ENCODE data around the gene KIF6.

Gene KIF6

GRCh38 chr6:39594285-39594684 lies 130.9 kb downstream of the KIF6 start:
- no peak for DNase-seq (ENCODE audit: low read depth in 1 of 2, low spot score in 1 of 2)

DNA sequence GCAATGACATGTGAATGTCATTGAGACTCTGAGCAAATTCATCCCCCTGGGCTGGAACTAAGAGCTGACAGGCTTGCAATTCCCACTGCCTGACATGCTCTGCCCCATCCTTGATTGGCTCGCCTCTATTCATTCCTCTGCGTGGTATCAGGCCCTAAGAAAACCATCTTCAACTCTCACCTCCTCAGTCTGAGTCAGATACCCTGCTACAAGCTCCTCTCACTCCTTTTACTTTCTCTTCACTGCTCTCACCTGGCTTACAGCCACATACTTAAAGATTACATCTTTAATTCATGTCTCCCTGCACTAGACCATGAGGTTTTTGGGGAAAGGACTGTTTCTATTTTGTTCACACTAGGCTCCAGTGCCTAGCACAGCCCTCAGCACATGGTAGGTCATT lies 131.6 kb downstream of the KIF6 start:
- DNase-seq (ENCODE audit: low read depth in 1 of 2, low spot score in 1 of 2): no peak

DNA sequence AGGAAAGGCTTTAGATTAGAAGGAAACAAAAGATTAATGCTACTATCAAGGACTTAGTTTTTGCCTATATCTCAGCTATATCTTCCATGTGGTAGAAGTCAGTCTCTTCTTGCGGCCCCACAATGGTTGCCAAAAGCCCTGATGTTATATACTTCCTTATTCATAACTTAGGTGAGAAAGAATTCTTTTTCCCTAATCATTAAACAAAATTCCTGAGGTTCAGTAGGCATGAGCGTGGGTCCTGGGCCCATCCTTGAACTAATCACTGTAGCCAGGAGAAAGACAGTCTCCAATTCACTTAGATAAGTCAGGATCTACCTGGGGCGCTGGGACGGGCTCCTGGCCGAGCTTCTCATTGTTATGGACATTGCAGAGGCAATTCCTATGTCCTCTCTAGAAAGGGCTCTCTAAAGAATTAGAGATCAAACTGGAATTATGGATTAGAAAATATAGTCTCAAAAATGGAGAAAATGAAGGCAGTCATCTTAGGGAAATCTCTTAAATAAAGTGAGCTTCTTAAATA lies 134.3 kb downstream of the KIF6 start:
- DNase-seq (ENCODE audit: low read depth in 1 of 2, low spot score in 1 of 2): no peak

- DNase-seq (ENCODE audit: low read depth in 1 of 2, low spot score in 1 of 2): no peak
Measured at GRCh38 chr6:39587080-39587479, 138.1 kb downstream of the KIF6 start.

GRCh38 chr6:39585641-39586040 lies 139.6 kb downstream of the KIF6 start:
- DNase-seq (ENCODE audit: low read depth in 1 of 2, low spot score in 1 of 2): no peak

DNA sequence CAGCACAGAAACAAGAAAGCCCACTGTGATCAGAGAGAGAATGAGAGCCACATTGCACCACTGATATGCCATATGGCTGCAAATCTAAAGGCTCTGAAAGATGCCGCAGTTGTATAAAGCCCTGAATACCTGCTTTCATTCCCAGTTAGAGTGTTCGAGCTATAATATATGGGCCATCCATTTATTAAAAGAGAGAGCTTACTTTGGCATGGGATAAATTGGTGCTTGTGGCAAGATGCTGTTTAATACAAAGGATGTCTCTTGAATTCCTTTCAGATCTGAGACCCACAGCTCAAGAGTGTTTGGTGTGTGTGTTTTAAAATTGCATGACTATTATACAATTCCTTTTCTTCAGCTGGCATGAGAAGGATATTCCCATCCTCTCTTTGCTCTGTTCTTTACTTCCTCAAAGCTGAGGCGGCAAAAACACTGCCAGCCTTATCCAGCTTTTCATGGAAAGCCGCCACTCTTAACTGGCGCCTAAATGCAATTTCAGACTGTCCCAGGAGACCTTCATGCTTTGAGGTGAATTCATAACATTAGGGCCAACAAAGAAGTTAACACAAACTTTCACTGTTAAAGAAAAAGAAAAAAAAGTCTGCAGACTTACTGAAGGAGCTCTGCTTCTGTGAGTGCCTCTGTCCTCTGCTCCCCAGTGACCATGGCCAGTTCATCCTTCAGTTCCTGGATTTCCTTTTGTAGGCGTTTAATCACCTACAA lies 147.6 kb downstream of the KIF6 start:
- no peak for DNase-seq (ENCODE audit: low read depth in 1 of 2, low spot score in 1 of 2)

DNA sequence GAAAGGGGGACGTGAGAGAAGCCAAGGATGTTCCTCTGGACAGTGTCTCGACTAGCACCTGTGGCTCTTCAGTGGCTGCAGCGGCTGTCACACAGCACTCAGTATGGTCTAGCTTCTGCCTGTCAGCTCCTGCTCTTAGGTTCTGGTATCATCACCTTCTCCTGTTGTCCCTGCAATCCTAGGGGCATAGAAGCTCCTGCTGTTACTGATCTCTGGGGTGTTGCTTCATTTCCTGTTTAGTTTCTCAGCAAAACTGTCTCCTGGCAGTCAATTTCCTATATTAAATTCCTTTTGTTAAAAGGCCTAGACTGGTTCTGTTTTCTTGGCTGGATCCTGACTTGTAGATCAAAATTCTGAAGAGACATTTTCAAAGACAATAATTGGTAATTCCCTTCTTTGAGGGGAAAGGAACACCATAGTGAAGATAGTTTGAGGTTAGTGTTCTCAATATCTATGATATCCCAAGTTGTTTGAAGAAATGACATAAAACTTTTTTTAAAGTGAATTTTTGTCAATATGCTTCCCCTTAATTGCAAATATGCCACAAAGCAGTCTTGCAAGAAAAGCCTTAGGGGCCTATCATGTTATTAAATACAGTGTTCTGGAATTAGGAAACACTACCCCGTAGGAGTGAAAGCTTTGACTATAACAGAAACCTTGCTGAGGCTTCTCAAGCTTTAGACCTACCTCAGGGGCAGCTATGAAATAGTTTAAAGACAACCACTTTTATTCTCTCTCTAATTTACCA lies 148.5 kb downstream of the KIF6 start:
- no peak for DNase-seq (ENCODE audit: low read depth in 1 of 2, low spot score in 1 of 2)

DNA sequence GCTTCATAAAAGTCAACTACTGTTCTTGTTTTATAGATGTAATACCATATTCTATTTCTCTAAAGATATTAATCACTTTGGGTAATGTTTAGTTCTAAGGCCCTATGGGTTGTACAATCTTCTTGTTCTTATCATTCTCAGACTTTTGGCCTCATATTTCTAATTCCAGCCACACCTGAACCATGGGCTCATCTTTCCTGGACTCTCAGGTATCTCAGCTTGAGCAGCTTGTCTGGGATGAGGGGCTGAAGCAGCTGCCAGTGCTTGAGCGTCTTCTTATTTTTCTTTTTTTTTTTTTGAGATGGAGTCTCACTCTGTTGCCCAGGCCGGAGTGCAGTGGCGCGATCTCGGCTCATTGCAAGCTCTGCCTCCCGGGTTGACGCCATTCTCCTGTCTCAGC lies 150.2 kb downstream of the KIF6 start:
- no peak for DNase-seq (ENCODE audit: low read depth in 1 of 2, low spot score in 1 of 2)

GRCh38 chr6:39573541-39573940 lies 151.7 kb downstream of the KIF6 start:
- DNase-seq (ENCODE audit: low read depth in 1 of 2, low spot score in 1 of 2): no peak

- no peak for DNase-seq (ENCODE audit: low read depth in 1 of 2, low spot score in 1 of 2)
Measured at GRCh38 chr6:39572661-39573340, 152.4 kb downstream of the KIF6 start.

- no peak for DNase-seq (ENCODE audit: low read depth in 1 of 2, low spot score in 1 of 2)
Measured at GRCh38 chr6:39568896-39569295, 156.3 kb downstream of the KIF6 start.

DNA sequence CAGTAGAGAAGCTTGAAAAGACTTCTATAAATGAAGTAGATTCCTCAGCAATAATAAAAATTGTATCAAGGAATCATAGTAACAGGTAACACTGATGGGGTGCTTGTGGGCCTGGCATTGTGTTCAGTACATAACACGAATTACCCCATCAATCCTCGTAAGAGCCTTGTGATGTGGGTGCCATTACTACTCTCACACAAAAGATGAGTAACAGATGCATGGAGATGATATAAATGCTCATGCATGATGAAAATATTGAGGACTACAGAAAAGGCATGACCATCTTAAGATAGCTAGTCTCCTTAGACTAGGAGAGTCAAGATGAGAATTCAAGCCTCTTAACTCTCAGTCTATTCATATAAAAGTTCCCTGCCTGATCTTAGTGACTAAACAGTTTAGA lies 158.1 kb downstream of the KIF6 start:
- DNase-seq (ENCODE audit: low read depth in 1 of 2, low spot score in 1 of 2): no peak

DNA sequence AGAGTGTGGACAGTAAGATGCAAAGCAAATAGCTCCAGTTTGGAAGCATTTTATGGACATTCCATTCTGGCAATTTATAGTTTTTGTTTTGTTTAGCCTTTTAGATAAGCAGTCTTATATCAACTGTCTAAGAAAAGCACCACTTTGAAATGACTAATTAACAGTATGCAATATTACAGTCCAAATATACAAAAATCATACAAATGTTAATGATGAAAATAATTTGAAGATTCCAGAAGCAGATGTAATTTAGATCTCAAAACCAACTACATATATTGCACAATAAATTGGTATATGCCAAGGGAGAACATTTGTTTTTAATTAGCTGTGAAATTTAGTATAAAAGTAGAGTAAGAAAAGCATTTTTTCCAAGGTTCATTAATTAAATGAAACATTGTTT lies 158.8 kb downstream of the KIF6 start:
- no peak for DNase-seq (ENCODE audit: low read depth in 1 of 2, low spot score in 1 of 2)

GRCh38 chr6:39565956-39566355 lies 159.3 kb downstream of the KIF6 start:
- DNase-seq (ENCODE audit: low read depth in 1 of 2, low spot score in 1 of 2): no peak

- DNase-seq (ENCODE audit: low read depth in 1 of 2, low spot score in 1 of 2): no peak
Measured at GRCh38 chr6:39563566-39564311, 161.5 kb downstream of the KIF6 start.

DNA sequence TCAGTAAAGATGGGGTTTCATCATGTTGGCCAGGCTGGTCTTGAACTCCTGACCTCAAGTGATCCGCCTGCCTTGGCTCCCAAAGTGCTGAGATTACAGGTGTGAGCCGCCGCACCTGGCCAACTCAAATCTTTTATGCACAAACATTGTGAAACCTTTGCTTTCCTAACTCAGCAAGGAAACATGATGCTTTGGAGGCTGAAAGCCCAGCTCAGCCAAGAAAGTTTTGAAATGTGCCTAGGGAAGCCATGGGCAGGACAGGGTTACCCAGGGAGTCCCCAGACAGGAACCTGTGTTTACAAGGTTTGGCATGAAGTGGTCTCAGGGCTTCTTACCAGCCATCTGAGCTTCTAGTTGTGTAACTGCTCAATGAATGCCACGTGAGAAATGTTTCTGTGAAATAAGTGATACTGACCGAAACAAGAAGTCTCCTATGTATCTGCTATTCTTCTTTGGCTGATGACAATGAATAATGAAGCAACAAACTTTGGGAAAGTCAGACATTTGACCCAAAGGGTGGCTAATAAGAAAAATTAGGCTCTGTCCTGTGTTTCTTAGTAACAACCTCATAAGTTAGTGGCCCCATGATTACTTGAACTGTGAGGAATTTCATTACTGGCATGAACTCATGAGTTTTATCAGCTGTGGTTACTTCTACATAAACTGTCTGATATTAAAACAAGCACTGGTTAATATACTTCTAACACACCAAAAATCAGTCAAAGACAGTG lies 163.5 kb downstream of the KIF6 start:
- DNase-seq (ENCODE audit: low read depth in 1 of 2, low spot score in 1 of 2): no peak

DNA sequence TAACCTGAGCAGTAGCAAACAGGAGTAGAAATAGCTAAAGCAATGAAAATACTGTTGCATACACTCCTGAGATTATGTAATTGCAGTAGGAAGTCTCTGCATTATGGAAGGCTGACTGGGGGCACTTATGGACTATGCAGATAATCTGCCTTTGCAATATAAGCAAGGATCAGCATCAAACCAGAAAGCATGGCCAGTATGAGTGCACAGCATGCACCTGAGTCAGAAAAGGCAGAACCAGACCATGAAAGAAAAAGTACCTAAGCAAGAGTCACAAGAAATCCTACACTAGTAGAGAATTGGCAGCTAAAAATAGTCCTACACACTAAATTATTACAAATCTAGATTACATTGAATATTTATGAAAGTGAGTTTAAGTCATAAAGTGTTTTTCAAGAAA lies 164.3 kb downstream of the KIF6 start:
- DNase-seq (ENCODE audit: low read depth in 1 of 2, low spot score in 1 of 2): no peak

GRCh38 chr6:39558591-39559190 lies 166.5 kb downstream of the KIF6 start:
- no peak for DNase-seq (ENCODE audit: low read depth in 1 of 2, low spot score in 1 of 2)

DNA sequence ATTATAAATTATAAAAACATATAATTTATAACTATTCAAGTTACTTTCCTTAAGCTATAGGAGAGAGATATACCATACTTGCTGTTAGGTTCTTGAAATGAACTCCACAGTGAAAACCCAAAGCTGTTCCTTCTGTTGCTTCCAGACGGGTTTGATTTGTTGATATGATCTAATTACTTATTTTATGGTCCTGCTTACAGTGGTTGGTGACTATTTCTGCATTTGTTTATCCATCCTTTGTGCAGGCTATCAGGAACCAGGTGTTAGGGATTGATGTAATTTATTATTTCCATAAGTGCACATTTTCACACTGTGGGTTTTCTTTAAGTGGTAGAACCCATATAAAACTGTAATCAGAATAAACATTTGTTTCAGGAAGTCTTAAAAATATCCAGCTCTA lies 167.1 kb downstream of the KIF6 start:
- no peak for DNase-seq (ENCODE audit: low read depth in 1 of 2, low spot score in 1 of 2)

DNA sequence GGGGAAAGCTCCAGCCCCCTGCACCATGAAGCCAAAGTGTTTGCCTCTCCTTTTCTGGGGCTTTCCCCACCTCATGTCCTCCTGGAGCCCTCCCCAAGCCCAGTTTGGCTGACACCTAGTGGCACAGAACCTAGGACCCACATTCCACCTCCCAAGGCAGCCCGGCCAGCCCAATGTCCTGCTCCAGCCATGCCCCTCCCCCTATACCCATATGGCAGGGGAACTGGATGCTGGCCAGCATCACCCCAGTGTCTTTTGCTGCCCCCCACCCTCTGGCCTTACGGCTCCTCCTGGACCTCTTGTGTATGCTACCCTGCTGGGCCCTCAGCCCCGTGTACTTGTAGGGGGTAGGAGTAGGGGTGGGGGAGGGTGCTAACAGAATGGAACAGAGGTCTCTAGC lies 170.1 kb downstream of the KIF6 start:
- DNase-seq (ENCODE audit: low read depth in 1 of 2, low spot score in 1 of 2): no peak
